HepG2 (cell line): ENCODE data around the gene PPP4R2. TPM values are rescaled to one million over a fixed set of nuclear protein-coding genes. Genes with fewer than 3 reads are reported as not detected.

Source experiments
- ATAC-seq: fragments of 200-7000 bp; cut with Tn5 transposase; 3 replicates; pipeline ENCODE4 v1.9.1; 2020; ENCODE audit warnings: mild to moderate bottlenecking, moderate library complexity
- BruUV-seq: library from RNA; stranded (reverse); fragments of 400-500 nt; replicated peaks from 2 replicates; lab custom pipeline; 2021; lab: Mats Ljungman, UMichigan
- CTCF ChIA-PET: fragments of 300-600 bp; formaldehyde crosslinking; extraction: SDS; loops from one replicate; lab custom pipeline; 2021; ENCODE audit warnings: low total read pairs, inconsistent platforms, low intra/inter-chr PET ratio; lab: Yijun Ruan, JAX
- POLR2A ChIA-PET: fragments of 350-600 bp; sonication (Branson Sonifier 250); formaldehyde crosslinking; loops from one replicate; lab custom pipeline; 2020; ENCODE audit warnings: antibody characterized with exemption, inconsistent platforms; lab: Yijun Ruan, JAX
- DNase-seq: peaks from one replicate; pipeline ENCODE4 v3.0.0-alpha.2; 2015; ENCODE audit warnings: low spot score
- FAIRE-seq: peaks from 3 replicates; lab custom pipeline; 2011; peaks lifted over from hg19 to GRCh38; lab: Jason Lieb, UNC
- H2AFZ ChIP-seq: one replicate; pipeline ENCODE4 v1.6.1; 2011; ENCODE audit warnings: low read length, inconsistent platforms
- H3K27ac ChIP-seq: fragments of 300-600 bp; 3 replicates; pipeline ENCODE4 v1.8.0; 2011; ENCODE audit warnings: mixed run types, mild to moderate bottlenecking, mixed read lengths, low read length, inconsistent platforms; ENCODE audit not compliant: insufficient read depth; ENCODE audit errors: extremely low read length
- H3K27me3 ChIP-seq, 2 experiments: fragments of 200-600 bp in 1 of 2; 2 replicates in 1 of 2; 3 replicates in 1 of 2; pipeline versions ENCODE4 v1.6.0 to v1.8.0; 2011; ENCODE audit warnings: low read length in 2 of 2, mild to moderate bottlenecking in 2 of 2, moderate library complexity in 2 of 2, inconsistent platforms in 1 of 2; ENCODE audit not compliant: insufficient read depth in 2 of 2, control insufficient read depth in 1 of 2
- H3K36me3 ChIP-seq, 2 experiments: fragments of 200-600 bp in 1 of 2; replicated peaks in 1 of 2; 2 replicates in 1 of 2; 3 replicates in 1 of 2; pipeline versions ENCODE4 v1.5.1 to v1.8.0; 2011; ENCODE audit warnings: low read length in 2 of 2, inconsistent platforms in 1 of 2; ENCODE audit not compliant: insufficient read depth in 2 of 2, control insufficient read depth in 1 of 2
- H3K4me1 ChIP-seq: 2 replicates; pipeline ENCODE4 v1.5.1; 2012; ENCODE audit warnings: low read length, inconsistent platforms; ENCODE audit not compliant: insufficient read depth
- H3K4me2 ChIP-seq: 2 replicates; pipeline ENCODE4 v1.6.0; 2011; ENCODE audit warnings: low read depth, low read length, inconsistent platforms
- H3K4me3 ChIP-seq, 3 experiments: fragments of 200-600 bp in 1 of 3; sonication (generic), shearing (Covaris generic) in 1 of 3; replicated peaks in 1 of 3; 2 replicates each; pipeline ENCODE4 v1.5.1; 2011 to 2016; ENCODE audit warnings: low read length in 3 of 3, inconsistent platforms in 2 of 3, low read depth in 2 of 3, mild to moderate bottlenecking in 2 of 3, control low read depth in 1 of 3, mixed read lengths in 1 of 3; ENCODE audit not compliant: insufficient read depth in 1 of 3
- H3K79me2 ChIP-seq: one replicate; pipeline ENCODE4 v1.6.1; 2011; ENCODE audit warnings: low read length, inconsistent platforms; ENCODE audit not compliant: insufficient read depth
- H3K9ac ChIP-seq: 2 replicates; pipeline ENCODE4 v1.6.0; 2011; ENCODE audit warnings: mild to moderate bottlenecking, low read depth, low read length, inconsistent platforms; ENCODE audit not compliant: insufficient read depth
- H3K9me3 ChIP-seq: 2 replicates; pipeline ENCODE4 v1.5.1; 2012; ENCODE audit warnings: mild to moderate bottlenecking, low read length
- H4K20me1 ChIP-seq: 2 replicates; pipeline ENCODE4 v1.6.0; 2011; ENCODE audit warnings: inconsistent platforms, mild to moderate bottlenecking, low read length, moderate library complexity; ENCODE audit not compliant: insufficient read depth
- DBP ChIP-seq: sonication (generic); formaldehyde crosslinking; IDR thresholded peaks from 2 replicates; pipeline ENCODE4 v1.4.0; 2020; ENCODE audit warnings: missing genetic modification reagents; ENCODE audit errors: not compliant biosample characterization
- MAX ChIP-seq: IDR thresholded peaks from 2 replicates; pipeline ENCODE4 v1.6.1; 2012; ENCODE audit warnings: inconsistent platforms
- REXO4 ChIP-seq: sonication (generic); formaldehyde crosslinking; IDR thresholded peaks from 2 replicates; pipeline ENCODE4 v1.8.0; 2022; ENCODE audit warnings: missing genetic modification reagents, mild to moderate bottlenecking, borderline replicate concordance
- SNRNP70 ChIP-seq: fragments of 200-400 bp; formaldehyde crosslinking; IDR thresholded peaks from 2 replicates; pipeline ENCODE4 v1.6.1; 2017; ENCODE audit warnings: mild to moderate bottlenecking, low read depth, low read length, moderate library complexity
- ZBTB34 ChIP-seq: sonication (generic); formaldehyde crosslinking; IDR thresholded peaks from 2 replicates; pipeline ENCODE4 v1.8.0; 2022; ENCODE audit warnings: mild to moderate bottlenecking, missing genetic modification reagents
- ZHX2 ChIP-seq, 2 experiments: sonication (generic) in 1 of 2; formaldehyde crosslinking in 1 of 2; IDR thresholded peaks; 2 replicates each; pipeline versions ENCODE4 v1.6.1 to v1.9.0; 2014 to 2022; ENCODE audit warnings: antibody characterized with exemption in 1 of 2, borderline replicate concordance in 1 of 2, inconsistent platforms in 1 of 2, low read depth in 1 of 2, missing genetic modification reagents in 1 of 2
- ZNF337 ChIP-seq: sonication (generic); formaldehyde crosslinking; IDR thresholded peaks from 2 replicates; pipeline ENCODE4 v1.5.1; 2020; ENCODE audit warnings: missing genetic modification reagents, low read depth, mild to moderate bottlenecking, borderline replicate concordance
- WGBS: methylation state at CpG from one replicate; pipeline ENCODE4 v1.1.6; 2017; ENCODE audit warnings: low lambda C conversion rate; 5-methylcytosine and 5-hydroxymethylcytosine counted together
- in situ Hi-C: cut with HindIII; loops from 2 replicates; pipeline ENCODE4 v1.10.0; 2017; ENCODE audit warnings: low pct_unique_long_range_greater_than_20kb; ENCODE audit not compliant: extremely low pct_ligation_motif_present
- intact Hi-C: fragments of 100-400 bp; cut with micrococcal nuclease; formaldehyde crosslinking; loops from one replicate; pipeline ENCODE4 v1.10.0; 2022; ENCODE audit not compliant: unreplicated experiment
- polyA plus RNA-seq, 8 experiments: library from polyadenylated mRNA; depleted of rRNA in 3 of 8; stranded (reverse) in 7 of 8; unstranded in 1 of 8; fragments of >200 nt; fragmentation: Illumina TruSeq in 4 of 8; extraction: Trizol in 4 of 8; gene quantifications; 2 replicates each; pipeline versions ENCODE4 v1.2.1 to v1.2.3, GENCODE V29; 2011 to 2016; ENCODE audit warnings: low read depth in 4 of 8, missing spikeins in 1 of 8, mixed read lengths in 1 of 8; ENCODE audit not compliant: insufficient read depth in 1 of 8
- total RNA-seq, 5 experiments: library from RNA; depleted of rRNA; stranded (reverse); fragments of >200 nt; fragmentation: Illumina TruSeq; extraction: Trizol; gene quantifications; 2 replicates each; pipeline ENCODE4 v1.2.3, GENCODE V29; 2016; ENCODE audit warnings: low read depth in 1 of 5

The PPP4R2 gene
- total and polyA plus RNA-seq, 2 of the 13 experiments (the other 11 are each of a cell fraction or from before 2014, with no cell fraction given) = 22.3 to 161 TPM

- no TSS peak for BruUV-seq
- ATAC-seq (no peak; the same call in 2 of the 3 replicates), DNase-seq (no peak), FAIRE-seq (no peak)
- H3K4me2 ChIP-seq = no peak overlapping the region
- peaks cover 8% of the 10 kb centered on the region for H3K4me1 ChIP-seq
- H3K27me3 ChIP-seq = no peaks in the 10 kb centered on the region
- TF ChIP-seq DBP (CRISPR knock-in tag) = no peak
- TF ChIP-seq REXO4 (CRISPR knock-in tag) = no peak
- no peak for TF ChIP-seq MAX
- TF ChIP-seq ZNF337 = no peak
- TF ChIP-seq SNRNP70 = no peak
- no peak for TF ChIP-seq ZHX2 (IDR thresholded peaks at IDR 0.05; ENCODE audit: low read depth)
- no peak for TF ChIP-seq ZHX2 (CRISPR knock-in tag; IDR thresholded peaks at IDR 0.05; ENCODE audit: borderline replicate concordance)
- TF ChIP-seq ZBTB34 (CRISPR knock-in tag) = no peak
- in situ Hi-C loops = loop anchor here (25.0 kb wide), 1 partner anchor 660 kb away; no protein-coding TSS in a partner anchor
- H3K36me3 ChIP-seq = no peaks in the 10 kb centered on the region
- no peak overlapping the region for H3K4me3 ChIP-seq
- WGBS = no CpG with 5 or more reads among the region's 1 CpG
- no peaks in the 10 kb centered on the region for H3K9me3 ChIP-seq
- intact Hi-C loops = no loop called here
- ChIA-PET CTCF (no interaction called here), POLR2A (no interaction called here)
- H3K27ac ChIP-seq = no peak overlapping the region
- no peak overlapping the region for H3K9ac ChIP-seq
- H2AFZ ChIP-seq = no peak overlapping the region
- H4K20me1 ChIP-seq = no peaks in the 10 kb centered on the region
- no peaks in the 10 kb centered on the region for H3K79me2 ChIP-seq
These were observed 76.0 kb downstream of the PPP4R2 start for GRCh38 chr3:73072634-73073033.
